Stimulated activated naive CD8-positive, alpha-beta T cell treated with anti-CD3 and anti-CD28 coated beads, Interleukin-15, Interleukin-2, amounts not matched to agents 100 ng/mL and 50 ng/mL, for 24 hours (primary cell): Measurements from ENCODE around the gene C10orf95.
A peak's percentile ranks its signal among the peaks of the same experiment; 100 is the strongest.

Source experiments
- H3K27ac Mint-ChIP-seq: one replicate; pipeline ENCODE4 v1.8.0; 2021; ENCODE audit warnings: mild to moderate bottlenecking, mixed read lengths
- H3K27me3 Mint-ChIP-seq: one replicate; pipeline ENCODE4 v1.8.0; 2021; ENCODE audit warnings: mixed read lengths
- H3K36me3 Mint-ChIP-seq: one replicate; pipeline ENCODE4 v1.8.0; 2021; ENCODE audit warnings: low read depth, mixed read lengths
- H3K4me1 Mint-ChIP-seq: one replicate; pipeline ENCODE4 v1.8.0; 2021; ENCODE audit warnings: low read depth, mixed read lengths
- H3K4me3 Mint-ChIP-seq: one replicate; pipeline ENCODE4 v1.8.0; 2021; ENCODE audit warnings: mild to moderate bottlenecking, mixed read lengths
- H3K9me3 Mint-ChIP-seq: one replicate; pipeline ENCODE4 v1.8.0; 2021; ENCODE audit warnings: mixed read lengths

The C10orf95 gene

DNA sequence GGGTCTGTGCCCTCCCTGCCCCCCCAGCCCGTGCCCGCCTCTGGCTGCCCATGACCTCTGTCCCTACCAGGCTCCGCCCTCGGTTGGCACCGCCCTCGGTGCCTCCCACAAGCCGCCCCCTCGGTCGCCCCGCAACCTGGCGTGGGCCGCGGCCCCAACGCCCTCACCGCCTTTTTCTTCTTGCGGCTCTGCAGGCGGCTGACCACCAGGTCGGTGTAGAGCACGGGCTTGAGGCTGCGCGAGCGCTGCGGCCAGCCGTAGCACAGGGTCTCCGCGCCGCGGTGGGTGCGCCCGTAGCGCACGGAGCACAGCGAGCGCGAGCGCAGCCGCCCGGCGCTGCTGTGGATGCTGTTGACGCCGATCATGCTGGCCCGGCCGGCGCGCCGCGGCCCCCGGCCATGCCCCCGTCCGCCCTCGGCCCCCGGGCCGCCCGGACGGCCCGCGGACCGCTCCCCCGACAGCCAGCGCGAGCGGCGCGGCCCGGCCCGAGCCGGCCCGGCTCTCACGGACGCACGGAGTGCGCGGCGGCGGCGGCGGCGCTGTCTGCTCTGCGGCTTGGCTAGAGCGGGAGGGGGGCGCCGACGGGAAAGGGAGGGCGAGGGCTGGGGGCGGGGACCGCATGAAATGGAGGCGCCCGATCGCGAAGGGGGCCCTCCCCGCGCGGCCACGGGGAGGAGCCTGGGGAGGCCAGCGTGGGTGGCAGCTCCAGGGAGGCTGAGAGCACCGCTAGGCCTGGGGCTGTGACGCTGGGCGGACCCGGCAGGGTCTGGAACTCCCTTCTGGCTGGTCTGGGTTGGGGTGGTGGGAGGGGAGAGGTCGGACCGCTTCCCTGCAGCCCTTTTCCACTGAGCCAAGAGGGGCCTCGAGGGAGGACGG lies 42.4 kb downstream of the C10orf95 start:
- Mint-ChIP-seq H3K27ac (peak overlapping the region; percentile 82), H3K36me3 (no peaks in the 10 kb centered on the region), H3K9me3 (no peaks in the 10 kb centered on the region), H3K27me3 (peaks cover 24% of the 10 kb centered on the region), H3K4me3 (peak overlapping the region; percentile 83), H3K4me1 (peaks cover 36% of the 10 kb centered on the region)

GRCh38 chr10:102408131-102408727 lies 43.1 kb downstream of the C10orf95 start:
- H3K9me3 Mint-ChIP-seq: no peaks in the 10 kb centered on the region
- H3K36me3 Mint-ChIP-seq: no peaks in the 10 kb centered on the region
- peaks cover 24% of the 10 kb centered on the region for H3K27me3 Mint-ChIP-seq
- H3K4me1 Mint-ChIP-seq: peaks cover 33% of the 10 kb centered on the region
- H3K27ac Mint-ChIP-seq: peak overlapping the region; percentile 43
- peak overlapping the region; percentile 63 for H3K4me3 Mint-ChIP-seq

DNA sequence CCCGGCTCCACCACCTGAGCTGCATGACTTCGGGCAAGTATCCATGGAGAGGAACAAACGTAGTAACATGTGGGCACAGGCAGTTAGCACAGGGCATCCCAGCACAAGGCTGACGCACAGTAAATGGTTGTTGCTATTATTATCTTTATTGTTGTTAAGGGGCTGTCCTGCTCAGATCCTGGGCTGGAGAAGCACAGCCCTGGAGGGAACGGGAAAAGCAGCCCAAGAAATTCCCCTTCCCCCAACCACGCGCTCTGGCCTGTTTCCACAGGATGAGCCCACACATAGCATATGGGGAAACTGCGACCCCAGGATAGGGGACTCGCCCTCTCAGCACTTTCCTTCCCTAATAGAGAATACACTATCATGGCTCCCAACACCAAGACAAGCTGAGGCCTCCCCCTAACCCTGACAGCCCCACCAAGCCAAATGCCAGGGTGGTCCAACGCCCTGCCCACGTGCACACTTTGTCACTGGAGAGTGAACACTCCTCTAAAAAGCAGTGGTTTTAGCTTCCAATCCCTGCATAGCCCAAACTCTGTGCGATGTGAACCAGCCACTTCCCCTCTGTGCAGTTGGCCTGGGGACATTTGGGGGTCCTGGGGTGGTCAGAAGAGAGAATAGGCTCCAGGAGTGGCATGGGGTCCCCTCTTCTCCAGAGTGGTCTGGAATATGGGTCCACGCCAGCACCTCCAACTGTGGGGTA lies 43.8 kb downstream of the C10orf95 start:
- peaks cover 27% of the 10 kb centered on the region for H3K4me1 Mint-ChIP-seq
- H3K9me3 Mint-ChIP-seq: no peaks in the 10 kb centered on the region
- H3K27me3 Mint-ChIP-seq: peaks cover 24% of the 10 kb centered on the region
- H3K27ac Mint-ChIP-seq: no peak overlapping the region
- H3K36me3 Mint-ChIP-seq: peaks cover under 1% of the 10 kb centered on the region
- H3K4me3 Mint-ChIP-seq: peak overlapping the region; percentile 63

- Mint-ChIP-seq H3K27me3 (peaks cover 20% of the 10 kb centered on the region), H3K4me1 (peaks cover 25% of the 10 kb centered on the region), H3K4me3 (no peak overlapping the region), H3K9me3 (no peaks in the 10 kb centered on the region), H3K36me3 (peaks cover 5% of the 10 kb centered on the region), H3K27ac (no peak overlapping the region)
These were observed 44.5 kb downstream of the C10orf95 start for GRCh38 chr10:102406815-102407214.

- Mint-ChIP-seq H3K27ac (peak overlapping the region; percentile 43), H3K4me1 (peaks cover 17% of the 10 kb centered on the region), H3K36me3 (peaks cover 13% of the 10 kb centered on the region), H3K4me3 (peak overlapping the region; percentile 17), H3K27me3 (peaks cover 11% of the 10 kb centered on the region), H3K9me3 (no peaks in the 10 kb centered on the region)
These were observed 45.7 kb downstream of the C10orf95 start for GRCh38 chr10:102405632-102406031.

DNA sequence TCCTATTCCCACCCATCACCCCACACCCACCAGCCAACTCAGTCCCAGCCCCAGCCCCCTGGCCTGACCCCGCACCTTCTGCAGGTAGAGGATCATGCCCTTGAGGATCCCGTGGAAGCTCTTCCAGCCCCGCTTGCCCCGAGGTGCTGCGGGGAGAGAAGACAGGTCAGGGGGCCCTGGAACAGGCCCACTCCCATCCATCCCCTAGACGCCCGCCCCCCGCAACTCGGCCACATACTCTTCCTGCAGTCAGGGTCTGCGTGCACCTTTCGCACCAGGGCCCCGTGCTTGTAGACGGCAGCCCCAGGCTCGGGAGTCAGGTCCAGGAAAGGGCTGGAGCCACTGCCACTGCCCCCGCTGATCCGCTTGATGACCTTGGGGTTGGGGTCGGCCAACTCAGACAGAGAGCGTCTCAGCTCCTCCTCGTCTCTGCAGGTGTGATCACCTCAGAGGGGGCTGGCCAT lies 46.2 kb downstream of the C10orf95 start:
- Mint-ChIP-seq H3K9me3 (no peaks in the 10 kb centered on the region), H3K4me3 (no peak overlapping the region), H3K4me1 (peaks cover 21% of the 10 kb centered on the region), H3K27ac (no peak overlapping the region), H3K27me3 (peaks cover 11% of the 10 kb centered on the region), H3K36me3 (peaks cover 17% of the 10 kb centered on the region)

- Mint-ChIP-seq H3K36me3 (peaks cover 24% of the 10 kb centered on the region), H3K27ac (peak overlapping the region; percentile 68), H3K27me3 (peaks cover 5% of the 10 kb centered on the region), H3K9me3 (no peaks in the 10 kb centered on the region), H3K4me1 (peaks cover 21% of the 10 kb centered on the region), H3K4me3 (no peak overlapping the region)
These were observed 46.8 kb downstream of the C10orf95 start for GRCh38 chr10:102404361-102405107.

DNA sequence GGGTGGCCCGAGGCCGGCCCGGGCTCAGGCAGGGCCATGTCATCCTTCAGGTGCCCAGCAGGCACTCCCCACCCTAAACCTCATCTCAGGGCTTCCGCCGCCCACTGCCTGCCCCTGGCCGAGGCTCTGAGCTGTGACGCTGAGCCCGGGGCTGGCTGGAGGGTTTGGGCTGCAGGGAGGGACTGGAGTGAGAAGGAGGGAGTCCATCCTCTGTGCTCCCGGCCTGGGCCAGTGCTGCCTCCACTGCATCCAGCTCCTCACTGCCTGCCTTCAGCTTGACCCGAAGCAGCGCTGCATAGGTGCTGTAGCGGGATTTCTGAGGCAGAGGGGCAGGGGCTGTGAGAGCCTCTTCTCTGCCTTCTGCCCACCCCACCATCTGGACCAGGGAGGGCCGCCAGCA lies 48.2 kb downstream of the C10orf95 start:
- Mint-ChIP-seq H3K27me3 (peaks cover under 1% of the 10 kb centered on the region), H3K36me3 (peaks cover 33% of the 10 kb centered on the region), H3K9me3 (no peaks in the 10 kb centered on the region), H3K4me3 (no peak overlapping the region), H3K27ac (no peak overlapping the region), H3K4me1 (peaks cover 23% of the 10 kb centered on the region)

DNA sequence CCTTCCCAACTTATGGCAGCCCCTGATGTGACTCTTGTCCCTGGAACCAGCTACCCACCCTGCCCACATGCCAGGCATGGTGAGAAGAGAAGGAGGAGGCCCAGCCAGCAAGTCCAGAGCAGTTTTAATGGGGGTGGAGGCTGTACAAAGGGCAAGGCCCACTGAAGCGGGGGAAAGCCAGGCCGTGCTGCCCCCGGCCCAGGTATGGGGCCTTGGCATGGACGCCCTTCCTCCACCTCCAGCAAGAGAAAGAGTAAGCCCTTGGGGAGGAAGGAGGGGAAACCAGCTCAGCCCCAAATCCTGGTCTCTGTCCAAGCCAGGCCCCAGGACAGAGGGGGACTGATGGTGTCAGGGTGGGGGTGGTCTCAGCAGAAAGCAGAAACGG lies 48.8 kb downstream of the C10orf95 start:
- no peaks in the 10 kb centered on the region for H3K27me3 Mint-ChIP-seq
- peaks cover 40% of the 10 kb centered on the region for H3K36me3 Mint-ChIP-seq
- no peaks in the 10 kb centered on the region for H3K9me3 Mint-ChIP-seq
- no peak overlapping the region for H3K27ac Mint-ChIP-seq
- no peak overlapping the region for H3K4me3 Mint-ChIP-seq
- H3K4me1 Mint-ChIP-seq: peaks cover 27% of the 10 kb centered on the region

DNA sequence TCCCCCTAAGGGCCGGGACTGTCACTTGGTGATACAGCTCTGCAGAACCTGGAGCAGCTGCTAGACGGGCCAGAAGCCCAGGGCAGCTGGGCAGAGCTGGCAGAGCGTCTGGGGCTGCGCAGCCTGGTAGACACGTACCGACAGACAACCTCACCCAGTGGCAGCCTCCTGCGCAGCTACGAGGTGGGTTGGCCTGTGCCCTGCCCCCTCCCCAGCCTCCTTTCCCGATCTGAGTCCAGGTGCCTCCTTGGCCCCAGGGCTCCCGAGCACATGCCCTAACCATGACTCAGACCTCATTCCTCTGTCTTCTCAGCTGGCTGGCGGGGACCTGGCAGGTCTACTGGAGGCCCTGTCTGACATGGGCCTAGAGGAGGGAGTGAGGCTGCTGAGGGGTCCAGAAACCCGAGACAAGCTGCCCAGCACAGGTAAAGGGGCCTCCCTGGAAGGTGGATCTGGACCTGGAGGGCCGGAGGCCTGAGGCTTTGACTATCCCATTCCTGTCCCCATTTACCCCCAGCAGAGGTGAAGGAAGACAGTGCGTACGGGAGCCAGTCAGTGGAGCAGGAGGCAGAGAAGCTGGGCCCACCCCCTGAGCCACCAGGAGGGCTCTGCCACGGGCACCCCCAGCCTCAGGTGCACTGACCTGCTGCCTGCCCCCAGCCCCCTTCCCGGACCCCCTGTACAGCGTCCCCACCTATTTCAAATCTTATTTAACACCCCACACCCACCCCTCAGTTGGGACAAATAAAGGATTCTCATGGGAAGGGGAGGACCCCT lies 49.4 kb downstream of the C10orf95 start:
- Mint-ChIP-seq H3K36me3 (peaks cover 44% of the 10 kb centered on the region), H3K4me1 (peaks cover 31% of the 10 kb centered on the region), H3K27ac (peak overlapping the region; percentile 11)

DNA sequence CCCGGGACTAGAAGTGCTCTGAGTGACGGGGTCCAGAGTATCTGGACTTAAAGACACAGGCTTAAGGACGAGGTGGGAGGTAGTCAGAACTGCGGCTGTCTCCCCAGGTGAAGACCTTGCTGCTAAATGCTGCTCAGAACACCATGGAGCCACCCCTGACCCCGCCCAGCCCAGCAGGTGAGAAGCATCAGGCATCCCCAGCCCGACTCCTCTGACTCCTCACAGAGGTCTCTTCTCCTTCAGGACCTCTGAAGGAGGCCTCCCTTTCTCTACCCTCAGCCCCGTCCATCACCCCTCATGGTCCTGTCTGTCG lies 50.0 kb downstream of the C10orf95 start:
- peaks cover 50% of the 10 kb centered on the region for H3K36me3 Mint-ChIP-seq
- H3K27me3 Mint-ChIP-seq: no peaks in the 10 kb centered on the region
- H3K4me3 Mint-ChIP-seq: no peak overlapping the region
- peaks cover 36% of the 10 kb centered on the region for H3K4me1 Mint-ChIP-seq
- no peak overlapping the region for H3K27ac Mint-ChIP-seq
- H3K9me3 Mint-ChIP-seq: no peaks in the 10 kb centered on the region

More for the DNA sequence above, 49.4 kb downstream of the C10orf95 start:
- Mint-ChIP-seq H3K4me3 (no peak overlapping the region), H3K27me3 (no peaks in the 10 kb centered on the region), H3K9me3 (no peaks in the 10 kb centered on the region)

GRCh38 chr10:102400598-102401341 lies 50.6 kb downstream of the C10orf95 start:
- peak overlapping the region; percentile 40 for H3K27ac Mint-ChIP-seq
- H3K4me1 Mint-ChIP-seq: peaks cover 40% of the 10 kb centered on the region
- peaks cover 55% of the 10 kb centered on the region for H3K36me3 Mint-ChIP-seq
- H3K9me3 Mint-ChIP-seq: no peaks in the 10 kb centered on the region
- no peaks in the 10 kb centered on the region for H3K27me3 Mint-ChIP-seq
- peak overlapping the region; percentile 95 for H3K4me3 Mint-ChIP-seq

GRCh38 chr10:102400076-102400475 lies 51.3 kb downstream of the C10orf95 start:
- H3K9me3 Mint-ChIP-seq: no peaks in the 10 kb centered on the region
- H3K27me3 Mint-ChIP-seq: no peaks in the 10 kb centered on the region
- peaks cover 40% of the 10 kb centered on the region for H3K4me1 Mint-ChIP-seq
- H3K36me3 Mint-ChIP-seq: peaks cover 56% of the 10 kb centered on the region
- H3K27ac Mint-ChIP-seq: peak overlapping the region; percentile 80
- H3K4me3 Mint-ChIP-seq: peak overlapping the region; percentile 95
